HG03095 (cell line): ENCODE results near the gene TNK2.
"Not testable (repeated sequence)": the region's sequence is repeated elsewhere in the genome, so short reads cannot be mapped to it uniquely, and the experiment has no call there.

Source experiments
- ATAC-seq: cut with Tn5 transposase; IDR thresholded peaks from one replicate; pipeline ENCODE4 v1.9.1; 2021; ENCODE audit warnings: moderate library complexity; ENCODE audit not compliant: unreplicated experiment

Gene TNK2

DNA sequence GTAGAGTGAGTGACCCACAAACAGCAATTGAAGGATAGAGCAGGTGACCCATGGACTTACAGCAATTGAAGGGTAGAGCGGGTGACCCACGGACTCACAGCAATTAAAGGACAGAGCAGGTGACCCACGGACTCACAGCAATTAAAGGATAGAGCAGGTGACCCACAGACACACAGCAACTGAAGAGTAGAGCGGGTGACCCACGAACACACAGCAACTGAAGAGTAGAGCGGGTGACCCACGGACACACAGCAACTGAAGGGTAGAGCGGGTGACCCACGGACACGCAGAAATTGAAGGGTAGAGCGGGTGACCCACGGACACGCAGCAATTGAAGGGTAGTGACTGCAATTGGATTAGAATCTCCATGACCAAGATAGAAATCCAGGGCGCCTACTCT lies 9.8 kb upstream of the TNK2 start:
- no peak for ATAC-seq

GRCh38 chr3:195916991-195917390 lies 8.6 kb upstream of the TNK2 start:
- ATAC-seq = no peak

GRCh38 chr3:195916291-195916690 lies 7.9 kb upstream of the TNK2 start:
- ATAC-seq = no peak

DNA sequence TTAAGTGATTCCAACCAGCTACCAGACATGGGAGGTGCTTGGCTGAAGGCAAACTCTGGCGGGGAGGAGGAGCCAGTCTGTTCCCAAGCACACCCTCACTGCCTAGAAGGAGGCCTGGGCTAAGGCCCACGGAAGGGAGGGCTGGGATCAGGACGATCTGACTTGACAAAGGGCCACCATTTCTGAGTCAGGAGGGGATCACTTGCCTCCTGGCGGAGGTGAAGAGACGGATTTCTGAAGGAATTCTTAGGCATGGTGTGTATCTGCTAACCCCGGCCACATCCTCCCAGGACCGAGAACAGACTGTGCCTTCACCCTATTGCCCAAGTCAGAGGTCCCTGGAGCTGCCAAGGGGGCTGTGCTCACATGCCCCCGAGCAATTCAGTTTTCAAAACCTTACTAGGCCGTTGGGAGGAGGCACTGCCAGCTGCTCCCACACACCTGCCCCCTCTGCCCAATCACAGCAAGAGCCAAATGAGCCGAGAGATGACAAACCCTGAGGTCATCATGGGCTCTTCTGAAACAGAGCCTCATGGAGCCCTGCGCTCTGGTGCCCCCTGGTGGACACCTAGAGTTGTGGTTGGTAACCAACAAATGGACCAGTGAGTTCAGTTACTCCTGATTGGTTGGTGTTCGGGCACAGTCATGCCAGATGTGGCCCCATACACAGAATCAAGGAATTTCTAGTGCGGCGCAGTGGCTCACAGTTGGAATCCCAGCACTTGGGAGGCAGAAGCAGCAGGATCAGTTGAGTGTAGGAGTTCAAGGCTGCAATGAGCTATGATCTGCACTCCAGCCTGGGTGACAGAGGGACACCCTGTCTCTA lies 6.5 kb upstream of the TNK2 start:
- peak; percentile 88 for ATAC-seq

DNA sequence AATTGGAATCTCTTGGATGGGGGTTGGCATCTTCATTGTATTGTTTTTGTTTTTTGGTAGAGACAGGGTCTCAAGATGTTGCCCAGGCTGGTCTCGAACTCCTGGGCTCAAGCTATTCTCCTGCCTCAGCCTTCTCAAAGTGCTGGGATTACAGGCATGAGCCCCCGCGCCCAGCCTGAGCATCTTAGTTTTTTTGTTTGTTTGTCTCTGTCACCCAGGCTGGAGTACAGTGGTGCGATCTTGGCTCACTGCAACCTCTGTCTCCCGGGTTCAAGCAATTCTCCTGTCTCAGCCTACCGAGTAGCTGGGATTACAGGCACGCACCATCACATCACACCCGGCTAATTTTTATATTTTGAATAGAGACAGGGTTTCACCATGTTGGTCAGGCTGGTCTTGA lies 5.8 kb upstream of the TNK2 start:
- ATAC-seq = not testable (repeated sequence)

GRCh38 chr3:195913382-195913781 lies 5.0 kb upstream of the TNK2 start:
- ATAC-seq = no peak

DNA sequence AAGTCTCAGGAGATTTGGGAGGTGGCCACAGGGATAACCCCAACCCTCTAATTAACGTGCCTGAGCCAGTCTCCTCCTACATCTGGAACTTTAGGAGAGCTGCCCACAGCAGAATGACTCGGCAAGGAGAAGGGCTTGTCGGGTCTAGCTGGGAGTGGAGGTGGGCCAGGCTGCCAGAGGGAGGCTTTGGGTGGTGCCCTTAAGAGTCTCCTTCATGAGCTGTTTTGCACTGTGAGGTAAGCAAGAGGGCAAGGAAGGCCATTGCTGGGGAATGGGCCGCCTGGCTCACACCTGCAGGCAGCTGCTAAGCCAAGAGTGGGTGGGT lies 3.6 kb upstream of the TNK2 start:
- ATAC-seq = no peak

GRCh38 chr3:195911041-195911945 lies 2.9 kb upstream of the TNK2 start:
- ATAC-seq = no peak

GRCh38 chr3:195910499-195910845 lies 2.1 kb upstream of the TNK2 start:
- no peak for ATAC-seq

- ATAC-seq = peak; percentile 39
Measured at GRCh38 chr3:195909644-195910498, 1.5 kb upstream of the TNK2 start.

DNA sequence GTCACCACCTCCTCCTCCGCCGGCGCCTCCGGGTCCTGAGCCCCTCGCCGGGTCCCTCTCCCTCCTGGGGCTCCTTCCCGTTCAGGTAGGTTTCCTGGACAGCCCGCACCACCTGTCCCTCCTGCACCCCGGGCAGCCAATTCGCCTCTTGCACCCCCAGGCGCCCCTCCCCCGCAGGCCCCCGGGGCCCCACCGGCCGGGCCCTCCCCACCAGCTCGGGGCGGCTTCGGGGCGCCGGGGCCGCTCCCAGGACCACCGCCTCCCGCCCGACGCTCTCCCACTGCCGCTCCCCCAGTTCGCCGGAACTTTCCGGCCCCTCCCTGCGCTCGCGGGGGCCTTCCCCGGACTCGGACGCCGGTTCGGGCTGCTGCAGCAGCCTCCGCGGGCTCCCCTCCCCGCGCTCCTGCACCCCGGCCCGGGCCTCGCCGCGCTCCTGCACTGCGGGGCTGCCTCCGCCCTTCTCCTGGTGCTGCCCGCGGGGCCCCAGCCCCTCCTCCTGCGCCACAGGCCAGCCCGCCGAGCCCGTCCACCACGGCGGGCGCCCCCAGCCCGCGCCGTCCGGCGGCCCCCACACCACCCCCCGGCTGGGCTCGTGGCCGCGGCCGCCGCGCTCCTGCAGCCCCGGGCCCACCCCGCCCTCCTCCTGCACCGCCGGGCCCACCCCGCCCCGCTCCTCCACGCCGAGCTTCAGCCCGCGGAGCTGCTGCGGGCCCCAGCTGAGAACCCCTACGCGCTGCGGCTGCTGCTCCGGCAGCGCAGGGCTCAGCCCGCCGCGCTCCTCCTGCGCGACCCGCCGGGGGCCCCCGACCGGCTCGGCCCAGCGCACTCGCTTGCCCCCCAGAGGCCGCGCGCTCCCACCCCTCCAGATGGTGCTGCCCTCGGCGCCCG lies 587 bp upstream of the TNK2 start:
- peak; percentile 14 for ATAC-seq

- no peak for ATAC-seq
Measured at GRCh38 chr3:195907684-195907933, 742 bp downstream of the TNK2 start.

- peak; percentile 21 for ATAC-seq
Measured at GRCh38 chr3:195906865-195907683, 1.3 kb downstream of the TNK2 start.

GRCh38 chr3:195905970-195906864 lies 2.1 kb downstream of the TNK2 start:
- ATAC-seq = no peak

DNA sequence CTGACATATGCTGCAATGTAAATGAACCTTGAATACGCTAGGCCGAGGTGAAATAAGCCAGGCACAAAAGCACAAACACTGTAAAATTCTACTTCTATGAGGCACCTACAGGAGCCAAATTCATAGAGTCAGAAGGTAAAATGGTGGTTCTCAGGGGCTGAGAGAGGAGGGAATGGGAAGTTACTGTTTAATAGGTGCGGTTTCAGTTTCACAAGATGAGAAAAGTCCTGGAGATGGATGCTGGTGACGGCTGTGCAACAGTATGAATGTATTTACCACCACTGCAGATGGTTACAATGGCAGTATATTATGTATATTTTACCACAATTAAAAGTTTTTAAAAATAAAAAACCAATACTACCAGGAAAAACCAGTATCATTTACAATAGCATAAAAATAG lies 4.0 kb downstream of the TNK2 start:
- no peak for ATAC-seq

DNA sequence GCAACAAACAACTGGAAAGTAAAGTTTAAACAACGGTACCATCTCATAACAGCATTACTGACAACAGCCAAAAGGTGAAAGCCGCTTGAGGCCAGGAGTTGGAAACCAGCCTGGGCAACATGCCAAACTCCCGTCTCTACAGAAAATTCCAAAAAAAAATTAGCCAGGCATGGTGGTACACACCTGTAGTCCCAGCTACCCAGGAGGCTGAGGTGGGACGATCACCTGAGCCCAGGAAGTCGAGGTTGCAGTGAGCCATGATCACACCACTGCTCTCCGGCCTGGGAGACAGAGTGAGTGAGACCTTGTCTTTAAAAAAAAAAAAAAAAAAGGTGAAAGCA lies 4.4 kb downstream of the TNK2 start:
- no peak for ATAC-seq

DNA sequence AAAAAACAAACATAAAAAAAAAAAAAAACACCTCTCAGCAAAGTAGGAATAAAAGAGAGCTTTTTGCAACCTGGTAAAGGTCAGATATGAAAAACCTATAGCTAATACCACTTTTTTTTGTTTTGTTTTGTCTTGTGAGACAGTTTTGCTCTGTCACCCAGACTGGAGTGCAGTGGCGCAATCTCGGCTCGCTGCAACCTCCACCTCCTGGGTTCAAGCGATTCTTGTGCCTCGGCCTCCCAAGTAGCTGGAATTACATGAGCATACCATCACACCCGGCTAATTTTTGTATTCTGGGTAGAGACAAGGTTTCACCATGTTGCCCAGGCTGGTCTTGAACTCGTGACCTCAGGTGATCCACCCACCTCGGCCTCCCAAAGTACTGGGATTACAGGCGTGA lies 5.7 kb downstream of the TNK2 start:
- ATAC-seq = not testable (repeated sequence)

- ATAC-seq = not testable (repeated sequence)
Measured at GRCh38 chr3:195901836-195902585, 6.3 kb downstream of the TNK2 start.
